NCI-H524 treated with DMSO at 0.1 percent for 48 hours (cell line): ENCODE results near the gene NCOA7.

Source experiments
- DNase-seq: peaks from one replicate; lab custom pipeline; 2025; lab: John Stamatoyannopoulos, UW

Gene NCOA7

GRCh38 chr6:125790358-125791150 is at the start of gene NCOA7:
NCOA7 (plus strand) TSS chr6:125790960; CDS start chr6:125815355, 24,395 bp downstream.
- peak; percentile 25 for DNase-seq

GRCh38 chr6:125741336-125741735 is 49.4 kb upstream of the NCOA7 start:
- DNase-seq, result no peak

- no peak for DNase-seq
These were observed 48.7 kb upstream of the NCOA7 start for GRCh38 chr6:125742024-125742423.

GRCh38 chr6:125742464-125743120 is 48.2 kb upstream of the NCOA7 start:
- DNase-seq, result no peak

GRCh38 chr6:125743604-125744003 is 47.2 kb upstream of the NCOA7 start:
- no peak for DNase-seq

- no peak for DNase-seq
These were observed 45.3 kb upstream of the NCOA7 start for GRCh38 chr6:125745281-125746018.

GRCh38 chr6:125746019-125746414 is 44.7 kb upstream of the NCOA7 start:
- no peak for DNase-seq

GRCh38 chr6:125746731-125747588 is 43.8 kb upstream of the NCOA7 start:
- DNase-seq, result peak; percentile 96

GRCh38 chr6:125747589-125748405 is 43.0 kb upstream of the NCOA7 start:
- DNase-seq, result no peak

GRCh38 chr6:125748406-125749172 is 42.2 kb upstream of the NCOA7 start:
- no peak for DNase-seq

- DNase-seq, result peak; percentile 72
These were observed 41.4 kb upstream of the NCOA7 start, which contains the start of gene HEY2 for GRCh38 chr6:125749173-125749864. HEY2 (plus strand) TSS chr6:125749632; CDS start chr6:125749777, 145 bp downstream.

GRCh38 chr6:125749865-125750691 is 40.7 kb upstream of the NCOA7 start:
- peak; percentile 86 for DNase-seq

- DNase-seq, result no peak
These were observed 39.9 kb upstream of the NCOA7 start for GRCh38 chr6:125750692-125751333.

GRCh38 chr6:125751334-125751916 is 39.3 kb upstream of the NCOA7 start:
- no peak for DNase-seq

- DNase-seq, result no peak
These were observed 38.0 kb upstream of the NCOA7 start for GRCh38 chr6:125752773-125753172.

- no peak for DNase-seq
These were observed 37.4 kb upstream of the NCOA7 start for GRCh38 chr6:125753218-125753936.

GRCh38 chr6:125753937-125754259 is 36.9 kb upstream of the NCOA7 start:
- DNase-seq, result no peak
